ENCODE measurements around the gene TYK2.
"Not testable (repeated sequence)": the region's sequence is repeated elsewhere in the genome, so short reads cannot be mapped to it uniquely, and the experiment has no call there.

TYK2 gene

GRCh38 chr19:10407096-10407495, 26.7 kb upstream of the TYK2 start:
- peak; percentile 32 for DNase-seq

- no peak for DNase-seq
Observed at GRCh38 chr19:10406191-10406590, 25.8 kb upstream of the TYK2 start.

DNA sequence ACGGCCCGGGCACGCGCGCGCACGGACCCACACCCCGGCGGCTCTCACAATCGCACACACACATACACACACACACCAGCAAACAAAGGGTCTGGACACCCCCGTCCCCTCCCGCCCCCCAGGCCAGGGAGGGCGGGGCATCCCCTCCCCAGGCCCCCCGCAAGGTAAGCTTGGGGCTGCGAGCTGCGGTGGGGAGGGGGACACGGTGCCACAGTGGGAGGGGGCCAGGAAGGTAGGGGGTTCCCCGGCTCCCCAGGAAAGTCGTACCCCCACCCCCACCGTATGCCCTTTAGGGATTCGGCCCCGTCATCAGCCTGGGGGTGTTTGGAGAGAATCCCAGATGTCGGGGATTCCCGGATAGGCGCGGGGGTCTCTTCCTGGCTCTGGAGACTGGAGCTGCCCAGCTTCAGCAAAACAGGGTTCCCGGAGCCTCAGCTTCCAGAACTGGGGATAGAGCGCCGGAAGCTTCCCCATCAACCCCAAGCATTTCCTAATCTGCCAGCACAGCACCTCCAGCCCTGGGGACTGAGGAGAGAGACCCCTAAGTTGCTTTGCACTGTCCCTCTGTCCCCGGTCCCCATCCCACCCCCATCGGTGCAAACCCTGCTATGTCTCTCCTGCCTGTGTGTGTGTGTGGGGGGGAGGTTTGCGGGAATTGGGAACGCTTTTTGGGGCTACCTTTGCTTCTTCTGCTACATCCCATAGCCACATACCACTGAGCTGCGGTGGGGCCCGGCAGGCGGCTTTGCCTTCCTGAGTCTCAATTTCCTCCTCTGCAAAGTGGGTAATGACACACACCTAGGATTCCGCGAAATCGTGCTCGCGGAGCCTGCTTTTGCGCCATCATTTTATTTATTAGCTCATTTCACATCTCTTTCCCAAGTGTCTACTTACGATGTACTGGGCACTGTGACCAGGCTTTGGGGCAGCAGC, 24.8 kb upstream of the TYK2 start:
- DNase-seq = peak; percentile 54

- peak; percentile 98 for DNase-seq
Observed at GRCh38 chr19:10403137-10404021, 23.0 kb upstream of the TYK2 start, which contains the start of gene CDC37. CDC37 (minus strand) TSS chr19:10403542; CDS start chr19:10403479, 63 bp downstream.

- DNase-seq = peak; percentile 35
Observed at GRCh38 chr19:10402441-10403038, 22.2 kb upstream of the TYK2 start.

GRCh38 chr19:10399878-10400277, 19.5 kb upstream of the TYK2 start:
- DNase-seq = no peak

DNA sequence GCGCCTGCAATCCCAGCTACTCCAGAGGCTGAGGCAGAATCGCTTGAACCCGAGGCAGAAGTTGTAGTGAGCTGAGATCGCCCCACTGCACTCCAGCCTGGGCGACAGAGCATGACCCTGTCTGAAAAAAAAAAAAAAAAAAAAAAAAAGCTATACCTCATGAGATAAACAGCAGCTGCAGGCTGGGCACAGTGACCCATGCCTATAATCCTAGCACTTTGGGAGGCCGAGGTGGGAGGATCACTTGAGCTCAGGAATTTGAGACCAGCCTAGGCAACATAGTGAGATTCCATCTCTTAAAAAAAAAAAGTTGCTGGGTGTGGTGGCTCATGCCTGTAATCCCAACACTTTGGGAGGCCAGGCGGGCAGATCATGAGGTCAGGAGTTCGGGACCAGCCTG, 19.0 kb upstream of the TYK2 start:
- DNase-seq = not testable (repeated sequence)

DNA sequence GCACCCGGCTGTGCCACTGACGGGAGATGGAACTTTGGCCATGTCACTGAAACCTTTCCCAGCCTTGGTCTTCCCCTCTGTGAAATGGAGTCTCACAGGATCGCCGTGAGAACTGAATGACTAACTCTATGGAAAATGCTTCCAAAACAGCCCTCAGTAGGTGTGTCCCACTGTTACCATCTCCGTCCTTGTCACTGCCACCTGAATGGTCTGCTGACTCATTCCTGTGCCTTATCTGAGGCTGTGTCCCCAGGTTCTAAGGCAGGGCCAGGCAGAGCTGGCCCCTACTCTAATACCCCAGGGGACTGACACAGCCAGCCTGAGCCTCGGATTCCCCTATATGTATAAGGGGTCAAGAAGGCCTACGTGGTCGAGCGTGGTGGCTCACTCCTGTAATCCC, 18.4 kb upstream of the TYK2 start:
- no peak for DNase-seq

DNA sequence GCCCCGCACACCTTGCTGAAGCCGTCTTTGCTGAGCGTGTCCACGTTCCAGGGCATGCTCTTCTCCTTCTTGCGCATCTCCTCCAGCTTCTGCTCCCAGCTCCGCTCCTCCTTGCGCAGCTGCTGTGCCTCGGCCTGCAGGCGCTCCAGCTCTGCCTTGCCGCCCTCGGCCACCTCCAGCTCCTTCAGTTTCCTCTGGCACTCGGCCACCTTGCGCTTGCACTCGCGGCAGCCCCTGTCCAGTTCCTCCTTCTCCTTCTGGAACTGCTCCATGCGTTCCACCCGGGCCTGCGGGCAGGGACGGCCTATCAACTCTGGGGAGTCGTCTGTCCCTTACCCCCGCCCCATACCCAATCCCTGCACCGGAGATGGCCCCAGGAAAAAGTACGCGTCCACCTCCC, 15.5 kb upstream of the TYK2 start:
- DNase-seq = no peak

DNA sequence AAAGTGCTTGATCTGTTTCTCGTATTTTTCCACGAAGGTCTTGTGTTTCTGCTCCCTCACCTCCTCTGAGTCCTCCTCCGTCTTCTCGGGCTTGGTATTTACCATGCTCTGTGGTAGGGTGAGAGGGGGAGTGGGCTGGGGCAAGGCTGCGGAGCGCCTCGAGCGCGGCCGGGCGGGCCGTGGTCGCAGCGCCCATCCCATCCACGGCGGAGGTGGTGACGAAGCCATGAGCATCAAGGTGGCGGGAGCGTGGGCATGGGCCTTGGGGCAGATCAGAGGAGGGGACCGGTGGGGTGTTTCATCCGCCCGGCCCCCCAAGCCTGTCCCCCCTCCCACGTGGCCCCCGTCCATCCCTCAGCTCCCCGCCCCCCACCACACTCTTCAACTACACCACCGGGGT, 15.1 kb upstream of the TYK2 start:
- no peak for DNase-seq

GRCh38 chr19:10395003-10395402, 14.6 kb upstream of the TYK2 start:
- DNase-seq = no peak

GRCh38 chr19:10393137-10393536, 12.8 kb upstream of the TYK2 start:
- DNase-seq = no peak

- no peak for DNase-seq
Observed at GRCh38 chr19:10392120-10392519, 11.7 kb upstream of the TYK2 start.

GRCh38 chr19:10390652-10391286, 10.4 kb upstream of the TYK2 start:
- DNase-seq = peak; percentile 76

DNA sequence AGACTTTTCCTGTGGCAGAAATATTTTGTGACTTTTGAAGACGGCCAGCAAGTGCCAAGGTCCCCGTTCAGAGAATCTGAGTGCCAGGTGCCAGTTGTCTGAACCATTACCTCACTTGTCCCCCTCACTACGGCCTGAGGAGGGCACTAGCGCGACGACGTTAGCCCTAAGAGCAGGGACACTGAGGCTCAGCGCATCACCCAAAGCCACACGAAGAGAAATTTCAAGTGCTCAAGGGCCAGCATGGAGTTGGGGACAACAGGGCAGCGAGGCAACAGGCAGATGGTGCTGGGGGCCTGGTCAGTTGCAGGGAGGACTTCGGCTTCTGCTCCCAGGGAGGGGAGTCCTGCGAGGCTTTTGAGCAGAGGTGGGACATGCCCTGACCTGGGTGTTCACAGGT, 9.5 kb upstream of the TYK2 start:
- peak; percentile 39 for DNase-seq

DNA sequence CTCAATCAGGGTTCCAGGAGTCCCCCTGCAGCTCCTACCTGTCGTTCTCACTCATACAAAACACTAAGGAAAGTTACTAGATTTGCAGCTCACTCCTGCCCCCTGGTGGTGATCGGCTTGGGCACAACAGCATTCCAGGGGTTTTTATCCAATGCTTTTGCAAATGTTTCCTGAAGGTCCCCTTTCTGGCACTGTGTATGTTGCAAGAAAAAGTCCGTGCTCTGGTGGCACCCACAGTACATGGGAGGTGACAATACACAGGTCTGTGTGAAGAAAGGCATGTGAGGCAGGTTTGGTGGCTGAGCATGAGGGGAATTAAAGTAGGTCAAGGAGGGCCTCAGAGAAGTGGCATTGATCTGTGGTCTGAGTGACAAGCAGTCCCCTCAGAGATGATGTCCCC, 8.6 kb upstream of the TYK2 start:
- DNase-seq = peak; percentile 83

- DNase-seq = no peak
Observed at GRCh38 chr19:10384580-10384979, 4.2 kb upstream of the TYK2 start.

- DNase-seq = not testable (repeated sequence)
Observed at GRCh38 chr19:10383223-10383499, 2.8 kb upstream of the TYK2 start.

DNA sequence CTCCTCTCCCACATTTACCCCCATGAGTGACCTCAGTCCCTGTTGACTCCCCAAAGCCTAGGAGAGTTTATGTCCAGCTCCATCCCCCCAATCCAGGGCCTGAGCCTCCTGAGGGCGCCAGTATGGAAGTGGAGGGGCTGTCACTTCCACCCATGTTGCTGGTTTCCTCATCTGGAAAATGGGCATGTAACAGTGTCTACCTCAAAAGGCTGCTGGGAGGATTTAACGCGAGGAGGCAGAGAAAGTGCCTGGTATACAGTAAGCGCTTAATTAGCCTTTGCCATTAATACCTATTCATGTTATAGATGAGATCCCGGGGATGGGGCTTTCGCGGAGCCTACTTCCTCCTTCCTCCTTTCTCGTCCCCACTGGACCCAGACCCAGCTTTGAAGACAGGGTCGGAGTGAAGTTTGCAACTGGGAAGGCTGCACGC, 476 bp downstream of the TYK2 start:
- DNase-seq = no peak

DNA sequence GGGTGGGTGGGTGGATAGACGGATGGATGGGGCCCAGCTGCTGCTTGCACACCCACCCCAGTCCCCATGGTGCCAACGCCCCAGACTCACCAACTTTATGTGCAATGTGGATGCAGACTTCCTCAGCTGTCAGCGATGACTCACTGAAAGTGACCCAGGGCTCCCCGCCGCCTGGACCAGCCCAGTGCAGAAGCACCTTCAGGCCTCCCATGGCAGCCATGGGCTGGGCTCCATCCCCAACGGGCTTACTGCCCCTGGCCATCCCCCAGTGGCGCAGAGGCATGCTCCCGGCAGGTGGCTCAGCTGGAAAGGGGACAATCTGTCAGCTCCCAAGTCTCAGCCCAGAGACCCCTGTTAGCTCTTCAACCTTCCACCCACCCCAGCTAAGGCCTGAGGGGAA, 2.2 kb downstream of the TYK2 start:
- DNase-seq = no peak

- DNase-seq = not testable (repeated sequence)
Observed at GRCh38 chr19:10377140-10377640, 3.2 kb downstream of the TYK2 start.

DNA sequence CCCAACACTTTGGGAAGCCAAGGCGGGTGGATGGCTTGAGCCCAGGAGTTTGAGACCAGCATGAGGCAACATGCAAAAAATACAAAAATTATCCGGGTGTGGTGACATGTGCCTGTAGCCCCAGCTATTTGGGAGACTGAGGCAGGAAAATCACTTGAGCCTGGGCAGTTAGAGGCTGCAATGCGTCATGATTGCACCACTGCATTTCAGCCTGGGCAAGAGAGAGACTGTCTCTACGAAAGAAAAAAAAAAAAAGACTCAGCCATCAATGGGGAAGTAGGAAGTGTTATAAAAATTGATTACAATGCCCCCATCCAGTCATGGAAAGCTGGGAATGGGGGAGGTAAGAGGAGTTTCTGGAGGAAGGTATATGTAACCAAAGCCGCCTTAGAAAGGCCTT, 5.4 kb downstream of the TYK2 start:
- no peak for DNase-seq

- no peak for DNase-seq
Observed at GRCh38 chr19:10372690-10373089, 7.7 kb downstream of the TYK2 start.
